ENCODE measurements around the gene ABCC9.
"Not testable (repeated sequence)": the region's sequence is repeated elsewhere in the genome, so short reads cannot be mapped to it uniquely, and the experiment has no call there.

ABCC9 gene

DNA sequence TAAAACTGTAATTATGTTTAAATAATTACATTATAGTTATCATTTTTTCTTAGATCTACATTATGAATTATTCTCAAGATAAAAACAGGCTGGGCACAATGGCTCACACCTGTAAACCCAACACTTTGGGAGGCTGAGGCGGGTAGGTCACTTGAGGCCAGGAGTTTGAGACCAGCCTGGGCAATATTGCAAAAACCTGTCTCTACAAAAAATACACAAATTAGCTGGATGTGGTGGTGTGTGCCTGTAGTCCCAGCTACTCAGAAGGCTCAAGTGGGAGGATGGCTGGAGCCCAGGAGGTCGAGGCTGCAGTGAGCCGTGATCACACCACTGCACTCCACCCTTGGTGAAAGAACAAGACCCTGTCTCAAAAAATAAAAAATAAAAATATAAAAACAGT lies 126.4 kb downstream of the ABCC9 start:
- DNase-seq (ENCODE audit: low read depth) = no peak

GRCh38 chr12:21814327-21814726 lies 126.9 kb downstream of the ABCC9 start:
- no peak for DNase-seq (ENCODE audit: low read depth)

GRCh38 chr12:21813751-21814150 lies 127.5 kb downstream of the ABCC9 start:
- no peak for DNase-seq (ENCODE audit: low read depth)

- no peak for DNase-seq (ENCODE audit: low read depth)
These were observed 128.1 kb downstream of the ABCC9 start for GRCh38 chr12:21813125-21813524.

DNA sequence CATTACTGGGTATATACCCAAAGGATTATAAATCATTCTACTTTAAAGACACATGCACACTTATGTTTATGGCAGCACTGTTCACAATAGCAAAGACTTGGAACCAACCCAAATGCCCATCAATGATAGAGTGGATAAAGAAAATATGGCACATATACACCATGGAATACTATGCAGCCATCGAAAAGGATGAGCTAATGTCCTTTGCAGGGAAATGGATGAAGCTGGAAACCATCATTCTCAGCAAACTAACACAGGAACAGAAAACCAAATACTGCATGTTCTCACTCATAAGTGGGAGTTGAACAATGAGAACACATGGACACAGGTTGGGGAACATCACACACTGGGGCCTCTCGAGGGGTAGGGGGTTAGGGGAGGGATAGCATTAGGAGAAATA lies 128.9 kb downstream of the ABCC9 start:
- not testable (repeated sequence) for DNase-seq (ENCODE audit: low read depth)

DNA sequence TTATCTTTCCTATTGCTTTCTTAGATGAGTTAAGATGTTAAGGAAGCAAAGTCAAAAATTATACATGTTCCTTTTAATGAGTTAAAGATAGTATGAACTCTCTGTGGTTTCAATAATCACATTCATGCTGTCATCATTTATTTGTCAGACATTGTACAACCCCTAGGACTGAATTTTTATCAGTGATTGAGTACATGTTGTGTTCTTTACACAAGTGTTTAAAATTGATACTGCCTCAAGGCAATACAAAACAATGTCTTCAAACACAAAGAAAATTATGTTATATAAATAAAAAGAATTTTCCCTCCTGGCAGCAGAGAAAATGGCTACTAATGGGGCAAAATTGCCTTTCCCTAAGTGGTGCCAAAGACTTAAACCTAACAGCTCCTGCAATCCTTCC lies 132.1 kb downstream of the ABCC9 start:
- no peak for DNase-seq (ENCODE audit: low read depth)

GRCh38 chr12:21806255-21806654 lies 135.0 kb downstream of the ABCC9 start:
- no peak for DNase-seq (ENCODE audit: low read depth)

DNA sequence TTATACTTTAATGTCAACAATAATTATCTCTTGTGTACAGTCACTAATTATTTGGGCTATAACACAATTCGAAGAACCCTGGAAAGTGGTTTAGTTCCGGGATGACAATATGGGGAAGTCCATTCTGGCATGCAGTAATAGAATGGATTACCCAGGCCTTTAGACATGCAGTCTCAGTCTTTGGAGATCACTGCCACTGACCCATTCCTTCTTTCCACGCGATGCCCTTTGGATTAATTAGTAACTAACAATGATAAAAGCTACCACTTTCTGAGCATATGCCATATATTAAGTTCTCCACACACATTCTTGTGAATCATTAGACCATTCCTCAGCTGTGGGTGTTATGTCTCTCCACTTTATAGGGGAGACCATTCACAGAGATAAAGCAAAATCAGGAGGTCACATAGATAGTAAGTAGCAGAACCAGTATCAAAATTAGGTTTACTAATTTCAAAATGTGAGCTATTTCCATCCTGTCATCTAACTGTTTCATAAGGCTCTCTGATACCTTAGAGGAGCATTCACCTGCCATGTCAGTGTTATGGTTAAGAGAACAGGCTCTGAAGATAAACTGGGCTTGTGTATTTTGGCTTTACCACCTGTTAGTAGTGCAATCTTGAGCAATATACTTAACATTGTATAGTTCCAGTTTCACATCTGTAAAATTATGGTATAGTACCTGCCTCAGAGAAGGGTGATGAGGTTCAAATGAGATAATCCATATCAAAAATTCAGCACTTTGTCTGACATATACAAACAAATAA lies 139.5 kb downstream of the ABCC9 start:
- DNase-seq (ENCODE audit: low read depth) = no peak

DNA sequence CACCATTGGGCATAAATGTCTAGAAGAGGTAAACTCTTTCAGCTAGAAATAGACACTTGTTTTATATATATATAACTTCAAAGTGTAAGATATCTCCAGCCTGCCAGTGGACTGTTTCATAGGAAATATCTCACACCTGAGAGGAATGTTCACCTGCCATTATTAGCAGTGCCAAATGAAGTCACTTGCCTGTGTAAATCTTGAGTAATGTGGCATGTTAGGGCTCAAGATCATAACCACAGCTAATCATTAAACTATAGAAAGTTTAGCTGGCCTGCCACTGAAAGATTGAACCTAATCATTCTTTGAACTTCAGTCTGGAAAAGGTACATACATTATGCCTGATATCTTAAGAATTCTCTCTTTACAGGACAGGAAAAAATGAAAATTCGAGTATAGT lies 141.2 kb downstream of the ABCC9 start:
- no peak for DNase-seq (ENCODE audit: low read depth)

- DNase-seq (ENCODE audit: low read depth) = no peak
These were observed 143.7 kb downstream of the ABCC9 start for GRCh38 chr12:21797539-21797938.

GRCh38 chr12:21795648-21796328 lies 145.4 kb downstream of the ABCC9 start:
- no peak for DNase-seq (ENCODE audit: low read depth)

DNA sequence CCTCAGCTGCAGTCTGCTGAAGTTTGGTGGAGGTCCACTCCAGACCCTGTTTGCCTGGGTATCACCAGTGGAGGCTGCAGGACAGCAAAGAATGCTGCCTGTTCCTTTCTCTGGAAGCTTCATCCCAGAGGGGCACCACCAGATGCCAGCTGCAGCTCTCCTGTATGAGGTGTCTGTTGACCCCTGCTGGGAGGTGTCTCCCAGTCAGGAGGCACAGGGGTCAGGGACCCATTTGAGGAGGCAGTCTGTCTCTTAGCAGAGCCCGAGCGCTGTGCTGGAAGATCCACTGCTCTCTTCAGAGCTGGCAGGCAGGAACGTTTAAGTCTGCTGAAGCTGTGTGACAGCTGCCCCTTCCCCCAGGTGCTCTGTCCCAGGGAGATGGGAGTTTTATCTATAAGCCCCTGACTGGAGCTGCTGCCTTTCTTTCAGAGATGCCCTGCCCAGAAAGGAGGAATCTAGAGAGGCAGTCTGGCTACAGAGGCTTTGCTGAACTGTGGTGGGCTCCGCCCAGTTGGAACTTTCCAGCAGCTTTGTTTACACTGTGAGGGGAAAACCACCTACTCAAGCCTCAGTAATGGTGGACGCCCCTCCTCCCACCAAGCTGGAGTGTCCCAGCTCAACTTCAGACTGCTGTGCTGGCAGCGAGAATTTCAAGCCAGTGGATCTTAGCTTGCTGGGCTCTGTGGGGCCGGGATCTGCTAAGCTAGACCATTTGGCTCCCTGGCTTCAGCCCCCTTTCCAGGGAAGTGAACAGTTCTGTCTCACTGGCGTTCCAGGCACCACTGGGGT lies 146.2 kb downstream of the ABCC9 start:
- not testable (repeated sequence) for DNase-seq (ENCODE audit: low read depth)

GRCh38 chr12:21789687-21790086 lies 151.5 kb downstream of the ABCC9 start:
- DNase-seq (ENCODE audit: low read depth) = not testable (repeated sequence)

DNA sequence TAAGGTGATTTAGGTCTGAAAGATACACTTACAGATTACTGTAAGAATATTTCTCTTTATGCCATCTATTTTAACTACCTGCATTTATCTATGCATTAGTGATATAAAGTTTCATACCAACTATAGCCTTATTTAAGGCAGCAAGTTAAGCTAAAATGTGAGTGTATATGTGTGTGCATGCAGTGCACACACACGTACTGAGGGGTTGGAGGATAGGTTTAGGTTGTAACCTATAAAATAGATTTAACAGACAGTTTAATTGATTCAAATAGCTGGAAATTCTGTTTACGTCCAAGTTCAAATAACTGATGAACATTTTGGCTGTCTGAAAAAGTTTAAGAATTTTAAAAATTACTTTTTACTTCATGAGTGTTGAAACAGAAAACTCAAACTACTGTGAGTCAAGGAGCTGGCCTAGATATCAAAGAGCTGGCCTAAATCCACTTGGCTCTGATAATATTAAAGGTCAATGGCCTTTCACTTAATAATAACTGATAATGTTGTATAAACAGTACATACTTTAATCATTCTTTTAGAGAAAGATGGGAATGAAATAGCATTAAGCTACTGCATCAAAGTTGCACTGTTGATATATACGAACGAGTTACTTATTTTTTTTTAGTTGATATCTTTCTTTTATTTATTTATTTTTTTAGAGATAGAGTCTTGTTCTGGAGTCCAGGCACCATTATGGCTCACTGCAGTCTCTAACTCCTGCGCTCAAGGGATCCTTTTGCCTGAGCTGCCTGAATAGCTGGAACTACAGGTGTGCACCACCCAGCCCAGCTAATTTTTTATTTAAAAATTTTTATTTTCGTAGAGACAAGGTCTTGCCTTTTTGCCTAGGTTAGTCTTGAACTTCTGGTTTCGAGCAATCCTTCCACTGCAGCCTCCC lies 152.9 kb downstream of the ABCC9 start:
- DNase-seq (ENCODE audit: low read depth) = no peak

- DNase-seq (ENCODE audit: low read depth) = no peak
These were observed 155.1 kb downstream of the ABCC9 start for GRCh38 chr12:21786041-21786531.

DNA sequence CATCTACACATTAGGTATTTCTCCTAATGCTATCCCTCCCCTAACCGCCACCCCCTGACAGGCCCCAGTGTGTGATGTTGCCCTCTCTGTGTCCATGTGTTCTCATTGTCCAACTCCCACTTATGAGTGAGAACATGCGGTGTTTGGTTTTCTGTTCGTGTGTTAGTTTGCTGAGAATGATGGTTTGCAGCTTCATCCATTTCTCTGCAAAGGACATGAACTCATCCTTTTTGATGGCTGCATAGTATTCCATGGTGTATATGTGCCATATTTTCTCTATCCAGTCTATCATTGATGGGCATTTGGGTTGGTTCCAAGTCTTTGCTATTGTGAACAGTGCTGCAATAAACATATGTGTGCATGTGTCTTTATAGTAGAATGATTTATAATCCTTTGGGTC lies 158.5 kb downstream of the ABCC9 start:
- DNase-seq (ENCODE audit: low read depth) = not testable (repeated sequence)

GRCh38 chr12:21780786-21781185 lies 160.4 kb downstream of the ABCC9 start:
- DNase-seq (ENCODE audit: low read depth) = no peak

DNA sequence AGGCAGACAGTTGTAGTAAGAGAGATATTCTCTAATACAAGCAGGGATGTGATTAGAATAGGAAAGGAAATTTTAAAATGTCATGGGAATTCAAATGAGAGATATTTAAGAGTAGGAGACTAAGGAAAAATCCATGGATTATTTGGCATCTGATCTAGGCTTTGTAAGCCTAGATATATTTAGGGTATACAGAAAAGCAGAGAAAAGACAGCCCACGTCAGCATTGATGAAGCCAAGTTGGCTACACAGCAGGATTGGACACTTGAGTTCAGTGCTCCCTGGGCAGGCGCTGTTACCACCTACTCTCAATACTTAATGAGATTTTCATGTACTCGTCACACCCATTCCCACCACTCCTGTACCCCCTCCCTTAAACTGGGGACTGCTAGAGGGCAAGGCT lies 165.1 kb downstream of the ABCC9 start:
- no peak for DNase-seq (ENCODE audit: low read depth)

GRCh38 chr12:21775133-21775820 lies 165.9 kb downstream of the ABCC9 start:
- no peak for DNase-seq (ENCODE audit: low read depth)

GRCh38 chr12:21774358-21775132 lies 166.7 kb downstream of the ABCC9 start, which contains the start of gene KCNJ8:
TSS of gene KCNJ8 (minus strand) at chr12:21774706. CDS start at chr12:21773616, 1,090 bp downstream.
- DNase-seq (ENCODE audit: low read depth) = no peak
